HUES48 (cell line): Measurements from ENCODE around the gene IFFO2.
"Not testable (repeated sequence)": the region's sequence is repeated elsewhere in the genome, so short reads cannot be mapped to it uniquely, and the experiment has no call there.

ENCODE experiments used
- H3K27ac ChIP-seq: one replicate; pipeline ENCODE4 v1.7.0; 2013; ENCODE audit warnings: low read depth, low read length, inconsistent platforms
- H3K27me3 ChIP-seq: 2 replicates; pipeline ENCODE4 v1.6.1; 2013; ENCODE audit warnings: mild to moderate bottlenecking, low read length; ENCODE audit not compliant: control insufficient read depth, insufficient read depth
- H3K36me3 ChIP-seq: 2 replicates; pipeline ENCODE4 v1.6.1; 2013; ENCODE audit warnings: low read length; ENCODE audit not compliant: control insufficient read depth, insufficient read depth
- H3K4me1 ChIP-seq: 2 replicates; pipeline ENCODE4 v1.6.1; 2013; ENCODE audit warnings: mild to moderate bottlenecking, low read length; ENCODE audit not compliant: control insufficient read depth, insufficient read depth
- H3K4me3 ChIP-seq: 2 replicates; pipeline ENCODE4 v1.5.1; 2013; ENCODE audit warnings: mild to moderate bottlenecking, low read depth, low read length
- H3K9ac ChIP-seq: 2 replicates; pipeline ENCODE4 v1.6.1; 2013; ENCODE audit warnings: mild to moderate bottlenecking, low read depth, low read length, moderate library complexity
- H3K9me3 ChIP-seq: 2 replicates; pipeline ENCODE4 v1.6.1; 2013; ENCODE audit warnings: low read length; ENCODE audit not compliant: control insufficient read depth, insufficient read depth

The IFFO2 gene

GRCh38 chr1:18870957-18871356 lies 85.5 kb downstream of the IFFO2 start:
- Histone ChIP-seq H3K4me1 (no peaks in the 10 kb centered on the region), H3K27ac (no peak overlapping the region), H3K9me3 (no peaks in the 10 kb centered on the region), H3K4me3 (no peak overlapping the region), H3K36me3 (peaks cover 23% of the 10 kb centered on the region), H3K27me3 (no peaks in the 10 kb centered on the region), H3K9ac (no peak overlapping the region)

GRCh38 chr1:18870595-18870865 lies 85.9 kb downstream of the IFFO2 start:
- H3K9me3 ChIP-seq, H3K4me3 ChIP-seq, H3K4me1 ChIP-seq, H3K27me3 ChIP-seq, H3K9ac ChIP-seq, H3K27ac ChIP-seq: not testable (repeated sequence)
- peaks cover 23% of the 10 kb centered on the region for H3K36me3 ChIP-seq

- no peaks in the 10 kb centered on the region for H3K9me3 ChIP-seq
- no peak overlapping the region for H3K27ac ChIP-seq
- H3K27me3 ChIP-seq, result no peaks in the 10 kb centered on the region
- no peak overlapping the region for H3K9ac ChIP-seq
- peaks cover 23% of the 10 kb centered on the region for H3K36me3 ChIP-seq
- no peak overlapping the region for H3K4me3 ChIP-seq
- no peaks in the 10 kb centered on the region for H3K4me1 ChIP-seq
These were observed 86.5 kb downstream of the IFFO2 start for GRCh38 chr1:18869847-18870594.

GRCh38 chr1:18868801-18869424 lies 87.6 kb downstream of the IFFO2 start:
- Histone ChIP-seq H3K4me1 (no peaks in the 10 kb centered on the region), H3K27ac (no peak overlapping the region), H3K9me3 (no peaks in the 10 kb centered on the region), H3K4me3 (no peak overlapping the region), H3K9ac (no peak overlapping the region), H3K36me3 (peaks cover 20% of the 10 kb centered on the region), H3K27me3 (no peaks in the 10 kb centered on the region)

- H3K9ac ChIP-seq, result no peak overlapping the region
- H3K4me1 ChIP-seq, result no peaks in the 10 kb centered on the region
- no peaks in the 10 kb centered on the region for H3K9me3 ChIP-seq
- H3K36me3 ChIP-seq, result peaks cover 15% of the 10 kb centered on the region; the same call in 1 of the 2 replicates
- H3K27me3 ChIP-seq, result no peaks in the 10 kb centered on the region
- H3K4me3 ChIP-seq, result no peak overlapping the region
- no peak overlapping the region for H3K27ac ChIP-seq
These were observed 88.1 kb downstream of the IFFO2 start for GRCh38 chr1:18868354-18868753.

GRCh38 chr1:18866846-18867245 lies 89.6 kb downstream of the IFFO2 start:
- Histone ChIP-seq H3K9me3 (no peaks in the 10 kb centered on the region), H3K4me1 (no peaks in the 10 kb centered on the region), H3K9ac (no peak overlapping the region), H3K27ac (no peak overlapping the region), H3K27me3 (no peaks in the 10 kb centered on the region), H3K4me3 (no peak overlapping the region), H3K36me3 (peaks cover 2% of the 10 kb centered on the region; the same call in 1 of the 2 replicates)

GRCh38 chr1:18866314-18866713 lies 90.2 kb downstream of the IFFO2 start:
- no peaks in the 10 kb centered on the region for H3K27me3 ChIP-seq
- H3K36me3 ChIP-seq, result no peaks in the 10 kb centered on the region
- H3K4me3 ChIP-seq, result no peak overlapping the region
- no peak overlapping the region for H3K9ac ChIP-seq
- no peak overlapping the region for H3K27ac ChIP-seq
- H3K9me3 ChIP-seq, result no peaks in the 10 kb centered on the region
- H3K4me1 ChIP-seq, result no peaks in the 10 kb centered on the region

- Histone ChIP-seq H3K27me3 (no peaks in the 10 kb centered on the region), H3K4me3 (no peak overlapping the region), H3K4me1 (no peaks in the 10 kb centered on the region), H3K9me3 (no peaks in the 10 kb centered on the region), H3K27ac (no peak overlapping the region), H3K36me3 (no peaks in the 10 kb centered on the region), H3K9ac (no peak overlapping the region)
These were observed 91.3 kb downstream of the IFFO2 start for GRCh38 chr1:18865176-18865575.

- H3K36me3 ChIP-seq, result no peaks in the 10 kb centered on the region
- H3K4me3 ChIP-seq, result no peak overlapping the region
- H3K9ac ChIP-seq, result no peak overlapping the region
- no peak overlapping the region for H3K27ac ChIP-seq
- H3K27me3 ChIP-seq, result no peaks in the 10 kb centered on the region
- no peaks in the 10 kb centered on the region for H3K4me1 ChIP-seq
- no peaks in the 10 kb centered on the region for H3K9me3 ChIP-seq
These were observed 94.9 kb downstream of the IFFO2 start for GRCh38 chr1:18861590-18861989.

GRCh38 chr1:18861082-18861481 lies 95.4 kb downstream of the IFFO2 start:
- Histone ChIP-seq H3K4me1 (no peaks in the 10 kb centered on the region), H3K27ac (no peak overlapping the region), H3K9ac (no peak overlapping the region), H3K27me3 (no peaks in the 10 kb centered on the region), H3K36me3 (no peaks in the 10 kb centered on the region), H3K4me3 (no peak overlapping the region), H3K9me3 (no peaks in the 10 kb centered on the region)

- no peak within 1 kb of the TSS for H3K4me3 ChIP-seq
- H3K9me3 ChIP-seq, result no peaks in the 10 kb centered on the region
- H3K27ac ChIP-seq, result no peak within 1 kb of the TSS
- no peaks in the 10 kb centered on the region for H3K4me1 ChIP-seq
- H3K9ac ChIP-seq, result no peak within 1 kb of the TSS
- H3K27me3 ChIP-seq, result no peaks in the 10 kb centered on the region
- H3K36me3 ChIP-seq, result no peaks in the 10 kb centered on the region
These were observed 96.9 kb downstream of the IFFO2 start, which contains the start of gene TAS1R2 for GRCh38 chr1:18859560-18859959. TAS1R2 (minus strand) TSS chr1:18859660; CDS start chr1:18859660, 0 bp downstream.
